Measurements from ENCODE around the gene LAMB2. TPM values are rescaled to one million over a fixed set of nuclear protein-coding genes. Genes with fewer than 3 reads are reported as not detected.

The LAMB2 gene
- total RNA-seq, 2 experiments from 2014 or later = 0.44 TPM; not detected in 1

DNA sequence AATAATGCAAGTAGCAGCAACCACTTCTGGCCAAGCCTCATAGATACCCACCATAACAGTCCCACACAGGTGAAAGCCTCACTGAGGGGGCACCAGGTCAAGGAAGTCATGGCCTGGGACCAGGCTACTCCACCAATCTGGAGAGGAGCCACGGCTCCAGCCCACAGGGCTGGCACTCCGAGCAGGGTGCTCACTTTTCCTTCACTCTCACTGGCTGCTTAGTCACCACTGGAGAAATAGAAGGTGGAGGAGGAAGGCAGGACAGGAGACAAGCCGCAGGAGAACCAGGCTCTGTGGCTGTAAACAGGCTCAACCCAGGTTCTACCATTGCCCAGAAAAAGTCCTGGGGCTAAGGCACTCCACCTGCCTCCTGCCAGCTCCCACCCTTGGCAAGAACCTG lies 13.4 kb downstream of the LAMB2 start:
- H3K36me3 ChIP-seq (ENCODE audit: insufficient read depth, low read length) = peaks cover 46% of the 10 kb centered on the region
- H3K27ac ChIP-seq (ENCODE audit: low read depth, low read length, poor library complexity, severe bottlenecking) = peak overlapping the region; percentile 83
- BruUV-seq (replicated peaks) = no TSS peak

DNA sequence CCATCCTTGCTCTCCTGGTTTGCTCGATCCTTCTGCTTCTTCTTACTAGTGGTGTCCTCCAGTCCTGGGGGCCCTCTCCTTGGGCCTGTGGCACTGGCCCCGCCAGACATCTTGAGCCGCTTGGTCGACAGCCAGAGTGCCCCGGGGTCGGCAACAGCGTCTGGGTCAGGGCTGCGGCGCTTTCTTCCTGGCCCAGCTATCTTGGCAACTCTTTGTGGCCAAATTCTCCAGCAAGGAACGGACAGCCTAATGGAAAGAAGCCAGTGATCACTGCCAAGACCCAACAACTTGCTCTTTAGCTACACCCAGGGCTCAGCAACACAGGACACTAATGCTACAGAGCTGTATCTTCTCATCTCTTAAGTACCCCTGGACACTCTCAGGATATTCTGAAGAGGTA lies 13.8 kb downstream of the LAMB2 start:
- Histone ChIP-seq H3K4me2 (ENCODE audit: low read length) (peak overlapping the region; percentile 95), H3K36me3 (ENCODE audit: insufficient read depth, low read length) (peaks cover 50% of the 10 kb centered on the region), H3K9me3 (ENCODE audit: low read length) (no peaks in the 10 kb centered on the region), H3K4me1 (ENCODE audit: insufficient read depth, low read length, poor library complexity, severe bottlenecking) (peaks cover 22% of the 10 kb centered on the region), H3K9me2 (ENCODE audit: insufficient read depth, low read length) (no peaks in the 10 kb centered on the region), H3K27ac (ENCODE audit: low read depth, low read length, poor library complexity, severe bottlenecking) (no peak overlapping the region), H3K4me3 (ENCODE audit: low read depth, low read length, poor library complexity, severe bottlenecking) (peak overlapping the region; percentile 97), H2AFZ (ENCODE audit: low read length) (no peak overlapping the region), H4K20me1 (ENCODE audit: insufficient read depth, low read length) (no peaks in the 10 kb centered on the region), H3K79me2 (ENCODE audit: insufficient read depth, low read depth, low read length) (peaks cover 18% of the 10 kb centered on the region)
- POLR2A ChIA-PET = interaction anchor here (0.5 to 0.6 kb wide), 2 partner anchors 15 to 169 kb away, joined by 3 to 6 read pairs; no protein-coding TSS in a partner anchor
- intact Hi-C loops (cut with micrococcal nuclease; ENCODE audit: unreplicated experiment) = no loop called here
- no peak for DNase-seq (ENCODE audit: low spot score)
- TF ChIP-seq EZH2phosphoT487 (IDR thresholded peaks at IDR 0.05; ENCODE audit: borderline replicate concordance, low read depth, low read length) = no peak
- TF ChIP-seq, protein P1, sequence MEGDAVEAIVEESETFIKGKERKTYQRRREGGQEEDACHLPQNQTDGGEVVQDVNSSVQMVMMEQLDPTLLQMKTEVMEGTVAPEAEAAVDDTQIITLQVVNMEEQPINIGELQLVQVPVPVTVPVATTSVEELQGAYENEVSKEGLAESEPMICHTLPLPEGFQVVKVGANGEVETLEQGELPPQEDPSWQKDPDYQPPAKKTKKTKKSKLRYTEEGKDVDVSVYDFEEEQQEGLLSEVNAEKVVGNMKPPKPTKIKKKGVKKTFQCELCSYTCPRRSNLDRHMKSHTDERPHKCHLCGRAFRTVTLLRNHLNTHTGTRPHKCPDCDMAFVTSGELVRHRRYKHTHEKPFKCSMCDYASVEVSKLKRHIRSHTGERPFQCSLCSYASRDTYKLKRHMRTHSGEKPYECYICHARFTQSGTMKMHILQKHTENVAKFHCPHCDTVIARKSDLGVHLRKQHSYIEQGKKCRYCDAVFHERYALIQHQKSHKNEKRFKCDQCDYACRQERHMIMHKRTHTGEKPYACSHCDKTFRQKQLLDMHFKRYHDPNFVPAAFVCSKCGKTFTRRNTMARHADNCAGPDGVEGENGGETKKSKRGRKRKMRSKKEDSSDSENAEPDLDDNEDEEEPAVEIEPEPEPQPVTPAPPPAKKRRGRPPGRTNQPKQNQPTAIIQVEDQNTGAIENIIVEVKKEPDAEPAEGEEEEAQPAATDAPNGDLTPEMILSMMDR (conservative IDR thresholded peaks at IDR 0.05; ENCODE audit: low read length) = no peak
- no TSS peak for BruUV-seq (replicated peaks)
- CTCF ChIA-PET (ENCODE audit: unreplicated experiment) = no interaction called here

More for the DNA sequence above, 13.4 kb downstream of the LAMB2 start:
- peaks cover 22% of the 10 kb centered on the region for H3K4me1 ChIP-seq (ENCODE audit: insufficient read depth, low read length, poor library complexity, severe bottlenecking)
- TF ChIP-seq, protein P1 (conservative IDR thresholded peaks at IDR 0.05; ENCODE audit: low read length) = no peak
- TF ChIP-seq EZH2phosphoT487 (IDR thresholded peaks at IDR 0.05; ENCODE audit: borderline replicate concordance, low read depth, low read length) = no peak
- intact Hi-C loops (cut with micrococcal nuclease; ENCODE audit: unreplicated experiment) = no loop called here
- CTCF ChIA-PET (ENCODE audit: unreplicated experiment) = no interaction called here
- H3K4me3 ChIP-seq (ENCODE audit: low read depth, low read length, poor library complexity, severe bottlenecking) = peak overlapping the region; percentile 97
- no peak overlapping the region for H2AFZ ChIP-seq (ENCODE audit: low read length)
- H3K9me2 ChIP-seq (ENCODE audit: insufficient read depth, low read length) = no peaks in the 10 kb centered on the region
- H3K9me3 ChIP-seq (ENCODE audit: low read length) = no peaks in the 10 kb centered on the region
- no peaks in the 10 kb centered on the region for H4K20me1 ChIP-seq (ENCODE audit: insufficient read depth, low read length)
- peak overlapping the region; percentile 95 for H3K4me2 ChIP-seq (ENCODE audit: low read length)
- no peak for DNase-seq (ENCODE audit: low spot score)
- POLR2A ChIA-PET = interaction anchor here (0.6 kb wide), 1 partner anchor 170 kb away, joined by 3 read pairs; no protein-coding TSS in a partner anchor
- H3K79me2 ChIP-seq (ENCODE audit: insufficient read depth, low read depth, low read length) = peaks cover 18% of the 10 kb centered on the region

DNA sequence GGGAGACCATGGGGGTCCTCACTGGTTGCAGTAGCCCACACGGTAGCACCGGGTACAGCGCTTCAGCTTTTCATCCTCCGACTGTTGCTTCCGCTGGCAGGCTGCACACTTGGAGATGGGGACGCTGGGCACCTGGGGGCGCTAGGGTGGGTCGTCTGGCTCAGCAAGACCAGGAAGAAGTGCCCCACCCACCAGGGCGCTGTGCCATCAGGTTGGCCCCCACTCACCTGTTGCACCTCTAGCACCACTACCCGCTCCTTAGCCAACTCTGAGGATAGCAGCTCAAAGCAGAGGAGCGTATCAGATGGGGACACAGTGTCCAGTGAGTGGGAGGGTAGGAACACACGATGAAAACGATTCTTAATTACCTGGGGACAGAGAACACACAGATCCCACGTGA lies 20.6 kb downstream of the LAMB2 start:
- Histone ChIP-seq H3K4me2 (ENCODE audit: low read length) (no peak overlapping the region), H3K36me3 (ENCODE audit: insufficient read depth, low read length) (peaks cover 91% of the 10 kb centered on the region), H4K20me1 (ENCODE audit: insufficient read depth, low read length) (no peaks in the 10 kb centered on the region), H3K79me2 (ENCODE audit: insufficient read depth, low read depth, low read length) (no peaks in the 10 kb centered on the region), H3K27ac (ENCODE audit: low read depth, low read length, poor library complexity, severe bottlenecking) (no peak overlapping the region), H2AFZ (ENCODE audit: low read length) (no peak overlapping the region), H3K4me1 (ENCODE audit: insufficient read depth, low read length, poor library complexity, severe bottlenecking) (no peaks in the 10 kb centered on the region), H3K4me3 (ENCODE audit: low read depth, low read length, poor library complexity, severe bottlenecking) (no peak overlapping the region), H3K9me2 (ENCODE audit: insufficient read depth, low read length) (no peaks in the 10 kb centered on the region), H3K9me3 (ENCODE audit: low read length) (no peaks in the 10 kb centered on the region)
- no peak for DNase-seq (ENCODE audit: low spot score)
- TF ChIP-seq EZH2phosphoT487 (IDR thresholded peaks at IDR 0.05; ENCODE audit: borderline replicate concordance, low read depth, low read length) = no peak
- TF ChIP-seq, protein P1 (conservative IDR thresholded peaks at IDR 0.05; ENCODE audit: low read length) = no peak
- CTCF ChIA-PET (ENCODE audit: unreplicated experiment) = interaction anchor here (1.0 kb wide), 1 partner anchor 18 kb away, joined by 3 read pairs; the partner anchor contains the start of gene QRICH1
- intact Hi-C loops (cut with micrococcal nuclease; ENCODE audit: unreplicated experiment) = no loop called here
- BruUV-seq (replicated peaks) = no TSS peak
- POLR2A ChIA-PET = no interaction called here

Data from OCI-LY7 (cell line).